Vagina (tissue), 2 donors: ENCODE measurements around the gene CCKAR. TPM values are rescaled to one million over a fixed set of nuclear protein-coding genes. Genes with fewer than 3 reads are reported as not detected.

Source experiments
- DNase-seq, 2 donors: peaks; one replicate each; pipeline ENCODE4 v3.0.0-alpha.2; 2017; ENCODE audit errors: extremely low spot score in 2 of 2
- H3K27ac ChIP-seq: fragments of 200-600 bp; sonication (generic); one replicate; pipeline ENCODE4 v1.5.1; 2019
- H3K27me3 ChIP-seq: fragments of 200-600 bp; sonication (generic); one replicate; pipeline ENCODE4 v1.5.1; 2019
- H3K36me3 ChIP-seq, 2 donors: fragments of 200-600 bp; sonication (generic); one replicate each; pipeline ENCODE4 v1.5.1; 2017 to 2019
- H3K4me1 ChIP-seq: fragments of 200-600 bp; sonication (generic); one replicate; pipeline ENCODE4 v1.5.1; 2019
- H3K4me3 ChIP-seq, 2 donors: fragments of 200-600 bp; sonication (generic); 1 replicate in 1 of 2; 2 replicates in 1 of 2; pipeline ENCODE4 v1.5.1; 2016 to 2019
- H3K9me3 ChIP-seq: fragments of 200-600 bp; sonication (generic); one replicate; pipeline ENCODE4 v1.5.1; 2019
- CTCF ChIP-seq, 3 experiments: fragments of 450-650 bp in 2 of 3; fragments of 200-600 bp in 1 of 3; sonication (generic) in 1 of 3; IDR thresholded peaks; one replicate each; pipeline ENCODE4 v1.5.1; 2017 to 2019; ENCODE audit warnings: antibody characterized with exemption in 3 of 3, mild to moderate bottlenecking in 2 of 3, moderate library complexity in 2 of 3
- POLR2A ChIP-seq, 2 donors: fragments of 450-650 bp; IDR thresholded peaks; one replicate each; pipeline ENCODE4 v1.6.1; 2017; ENCODE audit warnings: antibody characterized with exemption in 2 of 2, mild to moderate bottlenecking in 2 of 2, moderate library complexity in 2 of 2
- POLR2AphosphoS5 ChIP-seq, 2 donors: sonication (generic); formaldehyde crosslinking; IDR thresholded peaks; one replicate each; pipeline ENCODE4 v1.9.0; 2017; ENCODE audit warnings: antibody characterized with exemption in 2 of 2, mild to moderate bottlenecking in 2 of 2, low read depth in 1 of 2; ENCODE audit not compliant: insufficient read depth in 1 of 2
- intact Hi-C: fragments of 100-400 bp; cut with DNase I; formaldehyde crosslinking; loops from one replicate; pipeline ENCODE4 v1.15.1; 2023
- total RNA-seq: library from RNA; depleted of rRNA; stranded (reverse); fragments of >200 nt; gene quantifications from one replicate; pipeline ENCODE4 v1.2.3, GENCODE V29; 2016

CCKAR gene
- total RNA-seq, 1 donor from 2014 or later = 0.74 TPM

- no peak overlapping the region for H3K27ac ChIP-seq
- intact Hi-C loops = no loop called here
- TF ChIP-seq POLR2AphosphoS5 (IDR thresholded peaks at IDR 0.05; ENCODE audit: insufficient read depth in 1 of 2, low read depth in 1 of 2) (no peak), POLR2A (IDR thresholded peaks at IDR 0.05) (no peak), CTCF (IDR thresholded peaks at IDR 0.05) (no peak)
- no peaks in the 10 kb centered on the region for H3K27me3 ChIP-seq
- H3K36me3 ChIP-seq = peaks cover 0 to 28% of the 10 kb centered on the region in 2 donors
- H3K4me3 ChIP-seq = no peak overlapping the region
- no peaks in the 10 kb centered on the region for H3K9me3 ChIP-seq
- no peaks in the 10 kb centered on the region for H3K4me1 ChIP-seq
- no peak for DNase-seq
Observed at GRCh38 chr4:26433556-26433955, 56.7 kb downstream of the CCKAR start.

GRCh38 chr4:26432419-26432818 lies 57.9 kb downstream of the CCKAR start:
- Histone ChIP-seq H3K4me3 (no peak overlapping the region), H3K27ac (no peak overlapping the region), H3K4me1 (no peaks in the 10 kb centered on the region), H3K9me3 (no peaks in the 10 kb centered on the region), H3K36me3 (peaks cover 0 to 28% of the 10 kb centered on the region in 2 donors), H3K27me3 (no peaks in the 10 kb centered on the region)
- no peak for DNase-seq
- intact Hi-C loops = no loop called here
- TF ChIP-seq POLR2A (IDR thresholded peaks at IDR 0.05) (no peak), POLR2AphosphoS5 (IDR thresholded peaks at IDR 0.05; ENCODE audit: insufficient read depth in 1 of 2, low read depth in 1 of 2) (no peak), CTCF (IDR thresholded peaks at IDR 0.05) (no peak)

- H3K27ac ChIP-seq = no peak overlapping the region
Observed at GRCh38 chr4:26431461-26432180, 58.7 kb downstream of the CCKAR start.

More at GRCh38 chr4:26431461-26432180, 58.7 kb downstream of the CCKAR start:
- intact Hi-C loops = no loop called here
- TF ChIP-seq POLR2AphosphoS5 (IDR thresholded peaks at IDR 0.05; ENCODE audit: insufficient read depth in 1 of 2, low read depth in 1 of 2) (no peak), POLR2A (IDR thresholded peaks at IDR 0.05) (no peak), CTCF (IDR thresholded peaks at IDR 0.05) (no peak)
- Histone ChIP-seq H3K27me3 (no peaks in the 10 kb centered on the region), H3K36me3 (peaks cover 0 to 28% of the 10 kb centered on the region in 2 donors), H3K4me3 (no peak overlapping the region), H3K9me3 (no peaks in the 10 kb centered on the region), H3K4me1 (no peaks in the 10 kb centered on the region)
- no peak for DNase-seq

Other genes starting within 250 kb of the CCKAR start
- gene RBPJ, start 169.5 kb downstream of the CCKAR start, total RNA-seq = 50.8 TPM
- 10.8 TPM for gene TBC1D19, start 93.6 kb upstream of the CCKAR start, total RNA-seq